Cardiac muscle cell (in vitro differentiated cells and primary cell): ENCODE results near the gene SSBP3. TPM values are rescaled to one million over a fixed set of nuclear protein-coding genes. Genes with fewer than 3 reads are reported as not detected.
A peak's percentile ranks its signal among the peaks of the same experiment; 100 is the strongest.

ENCODE experiments used
- DNase-seq, 2 donors: peaks; one replicate each; pipeline versions ENCODE4 v3.0.0 to v3.0.0-alpha.2; 2010 to 2017; ENCODE audit warnings: low read depth in 1 of 2, low spot score in 1 of 2
- H3K27ac ChIP-seq: fragments of 200-600 bp; sonication (generic); 2 replicates; pipeline ENCODE4 v1.5.1; 2016
- H3K27me3 ChIP-seq: fragments of 200-600 bp; sonication (generic); 2 replicates; pipeline ENCODE4 v1.6.0; 2016; ENCODE audit warnings: control low read depth
- H3K36me3 ChIP-seq: fragments of 200-600 bp; sonication (generic); 2 replicates; pipeline ENCODE4 v1.5.1; 2016; ENCODE audit warnings: control low read depth
- H3K4me1 ChIP-seq: fragments of 200-600 bp; sonication (generic); 2 replicates; pipeline ENCODE4 v1.8.1; 2017; ENCODE audit warnings: low read depth, mild to moderate bottlenecking, mixed run types
- H3K4me3 ChIP-seq: fragments of 200-600 bp; sonication (generic); 2 replicates; pipeline ENCODE4 v1.5.1; 2016; ENCODE audit warnings: mild to moderate bottlenecking
- H3K9me3 ChIP-seq: fragments of 200-600 bp; sonication (generic); 2 replicates; pipeline ENCODE4 v1.5.1; 2017; ENCODE audit warnings: low read depth, mild to moderate bottlenecking, control low read depth
- CTCF ChIP-seq: IDR thresholded peaks from 2 replicates; pipeline ENCODE4 v1.5.1; 2012; ENCODE audit warnings: low read depth, mild to moderate bottlenecking, low read length
- polyA plus RNA-seq: library from polyadenylated mRNA; unstranded; fragments of >200 nt; fragmentation: Nextera tagmentation; extraction: Ambion mirVana; gene quantifications from 2 replicates; pipeline ENCODE4 v1.2.1, GENCODE V29; 2016
- total RNA-seq: library from RNA; depleted of rRNA; stranded (reverse); fragments of >200 nt; gene quantifications from 2 replicates; pipeline ENCODE4 v1.2.3, GENCODE V29; 2016

The SSBP3 gene
- total and polyA plus RNA-seq, 2 experiments from 2014 or later: 40.2 to 81.0 TPM

GRCh38 chr1:54345116-54345515 is 61.1 kb downstream of the SSBP3 start:
- no peak for TF ChIP-seq CTCF
- H3K9me3 ChIP-seq: no peaks in the 10 kb centered on the region
- no peak overlapping the region for H3K4me3 ChIP-seq
- no peaks in the 10 kb centered on the region for H3K27me3 ChIP-seq
- H3K4me1 ChIP-seq: peaks cover 27% of the 10 kb centered on the region
- peak overlapping the region; percentile 34 for H3K27ac ChIP-seq
- DNase-seq: no peak
- H3K36me3 ChIP-seq: no peaks in the 10 kb centered on the region

DNA sequence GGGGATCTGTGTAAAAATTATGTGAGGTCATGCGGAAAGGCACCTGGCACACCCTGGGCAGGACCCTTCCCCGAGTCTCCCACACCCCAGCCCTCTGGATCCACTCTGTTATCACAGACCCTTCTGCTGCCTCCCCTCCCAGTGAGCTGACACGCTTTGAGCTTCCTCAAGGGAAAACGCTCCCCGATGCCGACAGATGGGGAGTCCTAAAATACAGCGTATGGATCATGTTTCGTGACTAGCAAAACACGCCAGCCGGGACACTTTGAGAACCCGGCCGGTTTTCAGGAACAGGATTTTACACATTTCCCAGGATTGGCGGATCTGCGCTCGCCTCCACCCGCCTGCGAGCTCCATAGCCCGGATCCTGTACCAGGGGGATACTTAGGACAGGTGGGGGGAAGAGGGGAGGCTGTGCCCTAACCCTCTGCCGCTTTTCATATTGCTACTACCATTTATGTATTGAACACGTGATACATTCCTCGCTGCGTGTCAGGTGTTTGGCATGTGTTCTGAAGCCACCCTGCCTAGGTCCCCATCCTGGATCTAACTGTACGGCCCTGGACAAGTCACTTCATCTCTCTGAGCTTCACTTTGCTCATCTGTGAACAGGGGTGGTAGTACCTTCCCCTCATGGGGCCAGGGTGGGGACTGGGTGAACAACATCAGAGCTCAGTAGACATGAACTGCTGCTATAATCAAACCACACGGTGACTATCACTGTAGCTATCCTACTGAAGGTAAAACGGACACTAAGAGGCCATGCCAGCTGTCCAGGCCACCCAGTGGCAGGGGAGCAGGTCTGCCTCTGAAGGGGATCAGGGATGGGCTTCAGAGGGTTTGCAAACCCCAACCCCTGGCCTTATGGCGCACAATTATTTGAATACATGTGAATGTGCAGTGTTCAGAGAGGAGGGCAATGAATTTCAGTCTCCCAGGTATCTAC is 63.2 kb downstream of the SSBP3 start:
- Histone ChIP-seq H3K4me1 (peaks cover 29% of the 10 kb centered on the region), H3K27ac (peak overlapping the region; percentile 76), H3K9me3 (no peaks in the 10 kb centered on the region), H3K27me3 (no peaks in the 10 kb centered on the region), H3K4me3 (no peak overlapping the region), H3K36me3 (no peaks in the 10 kb centered on the region)
- DNase-seq: no peak
- TF ChIP-seq CTCF: no peak

- no peak for TF ChIP-seq CTCF
- no peaks in the 10 kb centered on the region for H3K36me3 ChIP-seq
- H3K9me3 ChIP-seq: no peaks in the 10 kb centered on the region
- H3K4me1 ChIP-seq: peaks cover 29% of the 10 kb centered on the region
- H3K4me3 ChIP-seq: no peak overlapping the region
- no peaks in the 10 kb centered on the region for H3K27me3 ChIP-seq
- DNase-seq: no peak
- peak overlapping the region; percentile 76 for H3K27ac ChIP-seq
Observed at GRCh38 chr1:54342288-54342687, 63.9 kb downstream of the SSBP3 start.

DNA sequence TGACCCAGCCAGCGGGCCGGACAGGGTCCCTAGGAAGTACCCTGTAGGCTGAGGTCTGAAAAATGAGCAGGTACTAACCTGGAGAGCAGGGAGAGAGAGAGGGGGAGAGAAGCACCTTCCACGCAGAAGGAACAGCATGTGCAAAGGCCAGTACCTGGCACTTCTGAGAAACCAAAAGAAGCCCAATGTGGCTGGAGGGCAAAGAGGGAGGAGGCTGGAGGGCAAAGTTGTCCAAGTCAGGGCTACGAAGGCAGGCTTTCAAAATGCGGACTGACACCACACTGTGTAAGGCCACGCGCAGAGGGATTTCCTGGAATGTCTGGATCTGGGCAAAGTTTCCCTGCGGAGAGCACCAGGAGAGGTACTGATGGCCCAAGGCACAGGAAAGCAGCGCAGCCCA is 64.4 kb downstream of the SSBP3 start:
- H3K9me3 ChIP-seq: no peaks in the 10 kb centered on the region
- H3K36me3 ChIP-seq: no peaks in the 10 kb centered on the region
- no peaks in the 10 kb centered on the region for H3K27me3 ChIP-seq
- DNase-seq: no peak
- TF ChIP-seq CTCF: no peak
- H3K4me3 ChIP-seq: no peak overlapping the region
- peak overlapping the region; percentile 76 for H3K27ac ChIP-seq
- H3K4me1 ChIP-seq: peaks cover 34% of the 10 kb centered on the region

GRCh38 chr1:54340878-54341277 is 65.3 kb downstream of the SSBP3 start:
- Histone ChIP-seq H3K36me3 (no peaks in the 10 kb centered on the region), H3K9me3 (no peaks in the 10 kb centered on the region), H3K4me3 (no peak overlapping the region), H3K27me3 (no peaks in the 10 kb centered on the region), H3K4me1 (peaks cover 34% of the 10 kb centered on the region), H3K27ac (peak overlapping the region; percentile 72)
- no peak for TF ChIP-seq CTCF
- DNase-seq: no peak
